HG03139 (cell line): Measurements from ENCODE around the gene RIPK3.

Experiments
- ATAC-seq: cut with Tn5 transposase; IDR thresholded peaks from one replicate; pipeline ENCODE4 v1.9.1; 2021; ENCODE audit not compliant: unreplicated experiment

RIPK3 gene

DNA sequence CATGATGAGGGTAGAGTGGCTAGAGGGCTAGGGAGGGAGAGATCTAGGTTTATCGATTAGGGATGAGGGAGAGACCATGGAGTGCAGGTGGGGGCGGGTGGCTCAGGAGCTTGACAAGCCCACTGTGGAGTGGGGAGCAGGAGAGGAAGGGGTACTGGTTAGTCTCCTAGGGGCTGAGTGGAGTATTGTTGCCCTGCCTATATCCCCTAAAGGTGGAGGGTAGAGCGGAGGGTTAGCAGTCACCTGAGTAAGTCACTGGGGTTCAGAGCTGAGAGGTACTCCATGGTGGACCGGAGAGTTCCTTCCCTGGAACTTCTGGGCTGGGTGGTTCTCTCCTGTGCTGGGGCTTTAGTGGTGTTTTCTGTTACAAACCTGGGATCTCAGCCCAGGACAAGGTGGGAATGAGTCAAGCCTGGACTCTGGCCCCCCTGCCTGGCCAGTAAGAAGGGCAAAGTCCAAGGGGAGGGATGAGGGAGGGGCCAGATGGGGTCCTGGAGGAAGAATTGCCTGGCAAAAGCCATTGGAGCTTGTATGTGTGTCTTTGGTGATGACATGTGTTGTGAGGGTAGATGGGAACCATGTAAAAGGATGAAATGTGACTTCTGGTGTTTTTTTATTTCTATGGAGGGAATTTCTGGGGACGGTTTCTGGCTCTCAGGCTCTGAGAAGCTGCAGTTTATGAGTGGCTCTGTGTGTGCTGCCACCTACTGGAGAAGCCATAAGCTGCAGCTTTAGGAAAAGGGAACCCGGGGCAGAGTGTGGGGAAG lies 32.0 kb downstream of the RIPK3 start, which contains the start of gene CIDEB:
Gene CIDEB (minus strand): TSS at position 403 of the 767 bp plus-strand sequence. CDS start 119 bp downstream, at position 284.
- ATAC-seq, result no peak

DNA sequence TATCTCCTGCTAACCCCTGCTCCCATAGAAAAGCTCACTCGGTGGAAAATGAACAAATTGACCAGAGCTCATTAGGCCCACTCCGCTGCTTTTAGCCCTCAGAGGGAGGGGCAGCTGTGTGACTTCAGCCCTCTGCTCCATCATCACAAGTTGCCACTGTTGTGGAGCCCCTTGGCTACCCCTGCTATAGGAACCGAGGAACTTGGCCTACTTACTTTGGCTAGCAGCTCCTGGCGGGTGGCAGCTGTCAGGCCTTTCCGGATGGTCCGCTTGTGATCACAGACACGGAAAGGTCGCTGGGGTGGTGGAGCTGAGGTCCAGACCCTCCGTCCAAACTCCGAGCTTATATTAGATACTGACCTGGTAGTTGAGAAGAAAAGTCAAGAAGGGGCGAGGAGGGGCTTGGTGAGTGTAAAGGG lies 32.6 kb downstream of the RIPK3 start:
- no peak for ATAC-seq

DNA sequence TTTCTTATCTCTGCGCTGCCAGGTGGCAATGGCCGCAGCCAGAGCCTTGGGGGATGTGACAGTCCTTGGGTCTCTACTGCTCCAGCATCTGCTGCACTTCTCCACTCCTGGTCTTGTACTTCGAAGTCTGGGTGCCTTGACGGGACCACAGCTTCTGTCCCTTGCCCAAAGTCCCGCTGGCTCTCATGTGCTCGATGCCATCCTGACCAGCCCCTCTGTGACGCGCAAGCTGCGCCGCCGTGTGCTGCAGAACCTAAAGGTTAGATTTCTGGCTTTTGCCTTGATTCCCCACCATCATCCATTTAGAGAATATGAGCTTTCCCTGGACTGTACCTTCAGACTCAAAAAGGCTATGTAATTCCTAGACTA lies 35.8 kb downstream of the RIPK3 start:
- no peak for ATAC-seq

DNA sequence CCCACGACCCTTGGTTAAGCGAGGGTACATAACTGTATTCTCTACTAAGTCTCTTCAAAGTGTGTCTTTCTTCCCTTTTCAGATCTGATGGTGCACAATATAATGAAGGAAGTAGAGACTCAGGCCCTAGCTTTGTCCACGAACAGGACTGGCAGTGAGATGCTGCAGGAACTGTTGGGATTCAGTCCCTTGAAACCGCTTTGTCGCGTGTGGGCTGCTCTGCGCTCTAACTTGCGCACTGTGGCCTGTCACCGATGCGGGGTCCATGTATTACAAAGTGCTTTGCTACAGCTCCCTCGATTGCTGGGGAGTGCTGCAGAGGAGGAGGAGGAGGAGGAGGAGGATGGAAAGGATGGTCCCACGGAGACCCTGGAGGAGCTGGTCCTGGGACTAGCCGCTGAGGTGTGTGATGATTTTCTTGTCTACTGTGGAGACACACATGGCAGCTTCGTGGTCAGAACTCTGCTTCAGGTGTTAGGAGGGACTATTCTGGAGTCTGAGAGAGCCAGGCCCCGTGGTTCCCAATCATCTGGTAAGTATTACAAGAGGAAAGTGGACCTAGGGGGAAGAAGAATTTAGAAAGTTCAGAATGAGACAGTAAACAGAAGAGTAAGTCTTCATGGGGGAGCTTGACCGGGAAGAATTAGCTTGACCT lies 39.3 kb downstream of the RIPK3 start:
- ATAC-seq, result no peak

DNA sequence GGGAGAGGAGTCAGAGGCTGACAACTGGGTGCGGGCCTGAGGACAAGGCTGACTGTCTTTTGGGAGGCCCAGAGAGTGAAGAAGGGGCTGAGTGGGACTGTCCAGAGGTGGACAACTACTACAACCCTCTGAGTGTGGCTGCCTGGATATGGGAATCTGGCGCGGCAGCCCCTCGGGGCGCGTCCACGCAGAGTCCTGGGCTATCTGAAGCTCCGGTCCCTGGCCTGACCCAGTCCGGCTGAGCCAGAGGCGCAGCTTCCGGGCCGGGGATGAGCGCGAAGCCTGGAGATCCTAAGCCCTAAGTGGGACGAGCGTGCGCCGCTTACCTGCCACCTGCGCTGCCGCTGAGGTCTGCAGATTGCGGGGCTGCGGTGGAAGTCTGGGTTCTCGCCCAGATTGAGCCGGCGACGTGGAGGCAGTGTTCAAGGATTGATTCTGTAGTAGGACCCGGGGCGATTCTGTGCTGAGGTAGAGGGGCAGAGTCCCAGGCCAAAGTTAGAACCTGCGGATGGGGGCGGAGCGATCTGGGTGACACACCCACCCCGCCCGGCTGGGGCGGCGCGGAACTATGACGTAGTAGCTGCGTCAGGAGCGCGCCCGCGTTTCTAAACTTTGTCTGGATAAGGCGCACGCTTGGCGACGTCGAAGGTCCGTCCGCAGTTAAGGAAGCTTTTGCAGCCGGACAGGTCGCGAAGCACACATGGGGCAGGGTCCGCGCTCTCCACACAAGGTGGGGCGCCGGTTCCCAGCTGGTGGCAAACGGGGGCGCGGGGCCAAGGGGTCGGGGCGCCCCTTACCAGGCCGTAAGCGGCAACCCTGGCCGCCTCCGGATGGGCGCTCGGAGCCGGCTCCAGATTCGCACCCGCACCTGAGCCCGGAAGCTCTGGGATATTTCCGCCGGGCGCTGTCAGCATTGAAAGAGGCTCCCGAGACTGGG lies 40.3 kb downstream of the RIPK3 start, which contains the start of the genes DHRS1 and NOP9:
Gene DHRS1 (minus strand): TSS at position 526 of the 937 bp plus-strand sequence. CDS start 674 bp downstream, outside the sequence.
Gene NOP9 (plus strand): TSS at position 596 of the 937 bp plus-strand sequence. CDS start 105 bp downstream, at position 701.
- peak; percentile 46 for ATAC-seq

DNA sequence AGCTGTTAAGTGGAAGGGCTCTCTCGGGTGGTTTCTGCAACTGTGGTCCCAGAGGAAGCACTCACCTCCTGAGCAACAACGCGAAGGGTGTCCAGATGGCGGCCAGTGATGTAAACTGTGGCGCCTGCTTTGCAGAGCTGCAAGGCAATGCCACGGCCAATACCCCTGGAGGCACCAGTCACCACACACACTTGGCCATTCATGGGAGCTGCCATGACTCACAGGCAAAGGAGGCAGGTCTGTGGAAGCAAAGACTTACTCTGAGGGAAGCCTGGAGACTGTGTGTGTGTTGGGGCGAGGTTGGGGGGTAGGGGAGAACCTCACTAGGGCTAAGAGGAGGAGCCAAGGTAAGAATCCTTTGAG lies 40.9 kb downstream of the RIPK3 start:
- ATAC-seq, result no peak

DNA sequence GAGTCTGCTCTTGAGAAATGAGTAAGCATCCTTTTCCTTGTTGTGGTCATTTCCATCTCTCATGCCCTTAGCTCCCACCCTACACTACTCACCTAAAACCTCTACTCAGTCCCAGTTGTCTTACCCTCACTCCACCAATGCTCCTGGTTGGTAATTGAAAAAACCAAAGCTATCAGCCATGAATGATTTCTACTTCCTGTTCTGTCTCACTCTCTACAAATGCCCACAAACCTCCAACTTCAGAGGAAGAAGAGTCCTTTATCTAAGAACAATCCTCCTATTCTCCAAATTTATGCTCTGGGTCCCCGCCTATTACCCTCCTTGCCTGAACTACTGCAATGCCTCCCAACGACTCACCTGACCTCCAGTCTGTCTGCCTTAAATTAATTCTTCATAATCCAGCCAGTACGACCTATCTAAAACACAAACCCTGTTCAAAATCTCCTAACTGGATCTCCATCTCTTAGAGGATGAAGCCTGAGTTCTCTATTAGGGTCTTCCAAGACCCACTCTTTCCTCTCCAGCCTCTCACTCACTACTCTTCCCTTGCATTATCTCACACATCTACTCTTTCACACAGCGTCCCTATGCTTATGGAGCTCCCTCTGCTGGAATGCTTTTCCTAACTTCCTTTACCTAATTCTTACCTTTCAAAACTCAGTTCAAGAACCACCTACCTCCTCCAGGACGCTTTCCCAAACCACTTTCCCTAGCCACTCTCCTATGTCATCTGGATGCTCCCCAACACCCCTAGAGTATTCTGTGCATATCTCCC lies 42.4 kb downstream of the RIPK3 start:
- peak; percentile 22 for ATAC-seq

DNA sequence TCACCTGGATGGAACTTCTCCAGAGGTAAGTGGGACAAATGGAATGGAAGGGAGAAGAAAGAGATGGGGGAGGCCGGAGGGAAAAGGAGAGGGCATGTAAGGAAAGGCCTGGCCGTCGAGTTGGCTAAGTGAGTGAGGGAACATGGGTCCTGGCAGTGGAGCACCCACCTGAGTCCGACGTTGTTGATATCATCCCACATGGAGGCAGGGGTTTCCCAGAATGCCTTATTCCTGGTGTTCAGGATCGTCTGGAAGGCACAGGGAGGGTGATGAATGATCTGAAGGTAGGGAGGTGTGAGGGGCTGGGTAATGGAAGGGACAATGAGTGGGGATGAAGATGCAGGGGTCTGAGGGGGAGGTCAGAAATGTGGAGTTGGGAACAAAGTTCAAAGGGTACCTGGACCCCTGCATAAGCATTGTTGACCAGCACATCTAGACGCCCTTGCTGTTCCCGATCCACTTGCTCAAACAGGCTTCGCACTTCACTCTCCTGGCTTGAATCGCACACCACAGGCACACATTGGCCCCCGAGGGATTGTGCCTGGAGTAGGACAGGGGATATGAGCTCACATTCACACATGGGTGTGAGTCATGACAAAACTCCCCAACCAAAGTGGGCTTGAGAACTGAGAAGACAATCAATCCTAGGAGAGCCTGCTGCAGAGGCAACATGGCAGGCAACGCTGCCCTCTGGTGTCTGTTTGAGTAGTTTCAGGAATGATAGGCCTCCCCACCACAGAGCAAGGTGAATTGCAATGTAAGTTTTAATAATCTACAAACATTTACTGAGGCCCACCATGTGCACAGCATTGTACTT lies 43.2 kb downstream of the RIPK3 start:
- peak; percentile 51 for ATAC-seq

DNA sequence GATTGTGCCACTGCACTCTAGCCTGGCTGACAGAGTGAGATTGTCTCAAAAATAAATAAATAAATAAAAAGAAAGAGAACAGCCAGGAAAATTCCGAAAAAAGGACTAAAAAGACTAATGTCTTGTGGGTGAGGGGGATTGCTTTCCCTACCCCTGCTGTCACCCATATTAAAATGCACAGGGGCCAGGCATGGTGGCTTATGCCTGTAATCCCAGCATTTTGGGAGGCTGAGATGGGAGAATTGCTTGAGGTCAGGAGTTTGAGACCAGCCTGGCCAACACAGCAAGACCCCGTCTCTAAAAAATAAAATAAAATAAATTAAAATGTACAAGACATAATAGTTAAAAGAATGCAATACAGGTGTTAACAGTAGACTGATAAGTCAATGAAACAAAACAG lies 46.3 kb downstream of the RIPK3 start:
- ATAC-seq, result no peak

DNA sequence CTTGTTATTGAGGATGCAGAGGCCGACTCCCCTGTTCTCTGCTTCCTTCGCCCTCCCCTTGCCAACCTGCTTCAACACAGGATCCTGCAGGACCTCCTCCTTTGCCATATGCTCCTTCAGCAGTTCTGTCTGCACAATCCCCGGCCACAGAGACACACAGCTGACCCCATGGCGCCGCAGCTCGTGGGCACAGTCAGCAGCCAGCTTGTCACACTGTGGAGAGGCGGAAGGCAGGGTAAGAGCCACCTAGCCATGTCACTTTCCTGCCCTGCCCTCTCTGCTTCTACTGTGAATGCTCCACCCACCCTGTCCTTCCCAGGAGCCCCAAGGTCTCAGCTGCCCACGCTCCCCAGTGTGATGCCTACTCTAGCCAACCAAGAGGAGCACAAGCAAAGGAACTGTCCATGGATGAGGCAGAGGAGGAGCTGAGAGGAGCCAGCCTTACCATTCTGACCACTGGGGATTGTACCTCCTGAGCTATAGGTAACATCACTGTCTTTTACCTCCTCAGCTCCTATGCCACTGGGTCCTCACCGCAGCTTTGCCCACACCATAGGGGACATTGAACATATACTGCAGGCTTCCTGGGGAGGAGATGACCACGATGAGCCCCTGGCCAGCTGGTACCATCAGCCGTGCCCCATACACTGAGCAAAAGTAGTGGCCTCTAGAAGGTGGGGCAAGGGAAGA lies 47.5 kb downstream of the RIPK3 start:
- no peak for ATAC-seq

DNA sequence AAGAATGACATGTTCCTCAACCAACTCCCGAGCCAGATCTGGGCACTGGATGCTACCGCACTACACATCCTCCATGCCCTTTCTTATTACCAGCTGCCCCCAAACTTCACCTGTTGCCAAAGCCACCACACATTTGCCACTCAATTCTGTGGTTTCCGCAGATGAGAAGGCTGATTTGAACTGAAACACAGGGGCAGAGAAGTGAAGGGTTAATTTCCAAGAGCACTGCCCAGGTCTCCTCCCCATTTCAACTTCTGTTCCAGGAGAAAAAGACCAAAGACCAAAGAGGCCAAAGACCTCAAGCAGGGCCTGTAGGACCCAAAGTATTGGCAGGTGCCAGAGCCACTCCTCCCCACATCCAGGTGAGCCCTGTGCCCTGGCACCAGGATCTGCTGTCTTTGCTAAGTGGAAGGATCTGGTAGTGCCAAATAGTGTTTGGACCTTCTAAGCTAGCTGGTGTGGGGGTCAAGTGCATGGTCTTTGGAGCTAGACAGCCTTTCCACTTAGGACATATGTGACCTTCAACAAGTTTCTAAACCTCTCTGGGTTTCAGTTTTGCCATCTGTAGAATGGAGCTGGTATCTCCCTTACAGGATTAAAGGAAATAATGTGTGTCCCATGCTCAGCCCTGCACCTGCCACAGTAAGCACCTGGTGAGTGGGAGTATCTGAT lies 48.2 kb downstream of the RIPK3 start:
- no peak for ATAC-seq

DNA sequence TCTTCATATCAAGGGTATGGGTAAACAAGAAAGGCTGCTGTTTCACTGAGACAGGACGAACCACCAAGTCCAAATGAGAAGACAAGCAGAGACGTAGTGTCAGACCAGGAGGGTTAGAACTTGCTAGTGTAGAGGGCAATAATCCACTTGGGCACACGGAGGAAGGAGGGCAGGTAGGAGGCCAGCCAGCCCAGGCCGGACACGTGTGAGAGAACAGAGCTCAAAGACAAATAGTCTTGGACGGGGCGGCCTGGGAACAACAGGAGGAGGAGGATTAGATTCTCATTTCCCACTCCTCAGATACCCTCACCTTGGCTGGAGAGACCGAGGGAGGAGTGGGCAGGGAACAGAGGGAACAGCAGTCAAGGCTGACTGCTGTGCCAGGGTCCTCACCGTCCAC lies 49.0 kb downstream of the RIPK3 start:
- ATAC-seq, result no peak

DNA sequence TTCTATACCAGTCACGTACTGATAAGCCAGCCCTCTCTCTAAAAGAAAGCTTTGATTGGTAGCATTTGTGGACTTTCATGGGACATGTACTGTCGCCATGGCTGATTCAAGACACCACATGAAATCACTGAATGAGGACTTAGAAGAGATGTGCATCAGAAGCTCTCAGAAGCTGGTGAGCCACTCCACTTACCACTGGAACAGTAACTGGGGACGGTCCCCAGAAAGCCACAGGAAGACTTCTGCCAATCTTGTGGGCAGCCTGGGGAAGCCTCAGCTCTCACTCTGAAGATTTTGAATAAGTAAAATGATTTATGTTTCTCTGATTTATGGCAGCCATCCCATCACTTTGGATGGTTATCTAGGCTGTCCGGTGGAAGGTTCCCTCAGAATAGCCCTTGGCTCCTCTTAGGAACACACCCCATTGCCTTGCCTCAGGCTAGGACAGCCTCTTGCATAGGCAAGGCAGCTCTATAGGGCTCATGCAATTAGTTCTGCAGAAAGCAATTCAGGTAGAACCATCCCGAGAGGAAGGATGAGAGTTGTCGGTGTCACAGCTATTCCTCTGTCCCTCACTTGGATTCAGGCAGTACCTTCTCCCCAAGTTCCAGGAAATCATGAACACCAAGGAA lies 50.0 kb downstream of the RIPK3 start:
- ATAC-seq, result no peak

DNA sequence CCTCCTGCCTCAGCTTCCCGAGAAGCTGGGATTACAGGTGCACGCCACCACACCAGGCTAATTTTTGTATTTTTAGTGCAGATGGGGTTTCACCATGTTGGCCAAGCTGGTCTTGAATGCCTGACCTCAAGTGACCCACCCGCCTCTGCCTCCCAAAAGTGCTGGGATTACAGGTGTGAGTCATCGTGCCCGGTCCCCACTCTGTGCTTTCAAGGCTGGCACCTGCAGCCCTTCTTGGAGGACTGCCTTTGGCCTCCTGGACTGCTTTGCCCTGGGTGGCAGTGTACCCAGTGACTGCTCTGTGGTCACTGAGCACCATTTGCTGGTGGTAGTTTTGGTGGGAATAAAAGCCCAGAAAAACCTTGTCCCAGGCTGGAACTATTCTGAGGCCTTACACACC lies 52.8 kb downstream of the RIPK3 start:
- no peak for ATAC-seq
